LNCaP clone FGC (cell line): ENCODE measurements around the gene SCFD2.

Experiments used
- DNase-seq: peaks from one replicate; pipeline ENCODE4 v3.0.0-alpha.2; 2011; ENCODE audit warnings: low read depth
- H3K4me3 ChIP-seq: 2 replicates; pipeline ENCODE4 v1.5.1; 2011; ENCODE audit warnings: mild to moderate bottlenecking, low read depth, low read length, control low read depth
- CTCF ChIP-seq: IDR thresholded peaks from 2 replicates; pipeline ENCODE4 v1.5.1; 2012; ENCODE audit warnings: mild to moderate bottlenecking; ENCODE audit not compliant: control insufficient read depth, insufficient read depth; ENCODE audit errors: extremely low read depth

The SCFD2 gene

GRCh38 chr4:53126099-53126498 is 239.8 kb downstream of the SCFD2 start:
- DNase-seq = no peak
- TF ChIP-seq CTCF = no peak
- H3K4me3 ChIP-seq = no peak overlapping the region

- TF ChIP-seq CTCF = no peak
- no peak overlapping the region for H3K4me3 ChIP-seq
- no peak for DNase-seq
These were observed 242.0 kb downstream of the SCFD2 start for GRCh38 chr4:53123819-53124218.

GRCh38 chr4:53123171-53123570 is 242.7 kb downstream of the SCFD2 start:
- TF ChIP-seq CTCF = no peak
- H3K4me3 ChIP-seq = no peak overlapping the region
- no peak for DNase-seq

- DNase-seq = no peak
- no peak overlapping the region for H3K4me3 ChIP-seq
- no peak for TF ChIP-seq CTCF
These were observed 243.4 kb downstream of the SCFD2 start for GRCh38 chr4:53122280-53123116.

- TF ChIP-seq CTCF = no peak
- no peak for DNase-seq
- H3K4me3 ChIP-seq = no peak overlapping the region
These were observed 244.5 kb downstream of the SCFD2 start for GRCh38 chr4:53121264-53121865.

GRCh38 chr4:53120778-53121177 is 245.1 kb downstream of the SCFD2 start:
- no peak for DNase-seq
- TF ChIP-seq CTCF = no peak
- no peak overlapping the region for H3K4me3 ChIP-seq
